Progenitor cell of endocrine pancreas (in vitro differentiated cells): ENCODE measurements around the gene CLTRN. TPM values are rescaled to one million over a fixed set of nuclear protein-coding genes. Genes with fewer than 3 reads are reported as not detected.
A peak's percentile ranks its signal among the peaks of the same experiment; 100 is the strongest.

ENCODE experiments used
- DNase-seq: peaks from one replicate; pipeline ENCODE4 v3.0.0; 2021; ENCODE audit warnings: low spot score; ENCODE audit not compliant: unreplicated experiment
- H3K27ac Mint-ChIP-seq: 2 replicates; pipeline ENCODE4 v1.8.0; 2021; ENCODE audit warnings: mild to moderate bottlenecking, moderate library complexity, mixed read lengths
- H3K27me3 Mint-ChIP-seq: 2 replicates; pipeline ENCODE4 v1.8.0; 2021; ENCODE audit warnings: mixed read lengths
- H3K36me3 Mint-ChIP-seq: 2 replicates; pipeline ENCODE4 v1.8.0; 2022; ENCODE audit warnings: mixed read lengths; ENCODE audit not compliant: insufficient read depth
- H3K4me1 Mint-ChIP-seq: 2 replicates; pipeline ENCODE4 v1.8.0; 2021; ENCODE audit warnings: low read depth, mixed read lengths
- H3K4me3 Mint-ChIP-seq: 2 replicates; pipeline ENCODE4 v1.8.0; 2021; ENCODE audit warnings: low read depth, mild to moderate bottlenecking, moderate library complexity, mixed read lengths
- H3K9me3 Mint-ChIP-seq: 2 replicates; pipeline ENCODE4 v1.8.0; 2021; ENCODE audit warnings: low read depth, mixed read lengths
- CTCF ChIP-seq: fragments of 200-600 bp; sonication (generic); IDR thresholded peaks from one replicate; pipeline ENCODE4 v1.5.0; 2021; ENCODE audit warnings: antibody characterized with exemption, mild to moderate bottlenecking; ENCODE audit not compliant: unreplicated experiment
- total RNA-seq: library from RNA; stranded (reverse); gene quantifications from 2 replicates; pipeline ENCODE4 v1.2.1, GENCODE V29; 2021

The CLTRN gene
- total RNA-seq, 1 donor from 2014 or later, result 2.1 TPM

GRCh38 chrX:15606136-15606535, 58.5 kb downstream of the CLTRN start:
- H3K4me1 Mint-ChIP-seq, result peaks cover 23% of the 10 kb centered on the region
- H3K9me3 Mint-ChIP-seq, result peaks cover 13% of the 10 kb centered on the region
- H3K4me3 Mint-ChIP-seq, result no peak overlapping the region
- no peaks in the 10 kb centered on the region for H3K36me3 Mint-ChIP-seq
- no peak for DNase-seq
- no peaks in the 10 kb centered on the region for H3K27me3 Mint-ChIP-seq
- H3K27ac Mint-ChIP-seq, result peak overlapping the region; percentile 4
- no peak for TF ChIP-seq CTCF

DNA sequence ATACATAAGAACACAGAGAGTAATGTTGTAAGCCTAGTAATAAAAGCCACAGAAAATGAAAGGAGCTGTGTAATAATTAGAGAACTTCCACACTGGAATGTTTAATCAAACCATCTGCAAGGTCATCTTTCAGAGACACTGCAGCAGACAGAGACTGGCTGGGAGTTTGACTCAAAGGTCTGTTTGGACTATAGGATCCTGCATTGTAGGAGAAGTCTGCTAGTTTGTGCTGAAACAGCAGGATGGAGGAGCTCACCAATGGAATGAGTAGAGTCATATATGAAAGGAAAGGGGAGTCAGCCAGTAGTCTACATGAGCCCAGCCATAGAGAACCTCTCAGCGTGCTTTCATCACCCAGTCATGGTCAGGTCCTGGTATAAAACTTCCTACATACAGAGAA, 59.4 kb downstream of the CLTRN start:
- Mint-ChIP-seq H3K9me3 (peaks cover 13% of the 10 kb centered on the region), H3K4me3 (no peak overlapping the region), H3K27ac (no peak overlapping the region), H3K36me3 (no peaks in the 10 kb centered on the region), H3K27me3 (no peaks in the 10 kb centered on the region), H3K4me1 (peaks cover 26% of the 10 kb centered on the region)
- DNase-seq, result no peak
- TF ChIP-seq CTCF, result no peak

DNA sequence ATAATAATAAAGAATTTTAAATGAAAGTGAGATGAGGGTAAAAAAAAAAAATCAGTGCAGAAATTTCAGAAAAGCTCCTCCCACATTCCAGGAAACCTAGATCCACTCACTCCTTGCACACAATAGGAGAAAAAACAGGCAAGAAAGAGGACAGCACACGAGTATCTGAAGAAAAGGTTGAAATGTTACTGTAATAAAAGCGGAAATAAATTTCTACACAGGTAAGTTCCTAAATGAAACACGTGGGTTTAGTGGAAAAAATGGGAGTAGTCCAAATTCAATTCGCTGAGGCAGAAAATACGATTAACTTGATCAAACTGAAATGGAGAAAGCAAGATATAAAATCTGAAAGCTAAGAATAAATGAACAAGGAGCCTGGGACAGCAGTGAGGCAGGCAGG, 61.8 kb downstream of the CLTRN start:
- H3K27ac Mint-ChIP-seq, result no peak overlapping the region
- no peak for TF ChIP-seq CTCF
- H3K4me1 Mint-ChIP-seq, result peaks cover 26% of the 10 kb centered on the region
- no peaks in the 10 kb centered on the region for H3K27me3 Mint-ChIP-seq
- H3K36me3 Mint-ChIP-seq, result no peaks in the 10 kb centered on the region
- DNase-seq, result no peak
- H3K4me3 Mint-ChIP-seq, result no peak overlapping the region
- H3K9me3 Mint-ChIP-seq, result peaks cover 9% of the 10 kb centered on the region

GRCh38 chrX:15601932-15602331, 62.7 kb downstream of the CLTRN start:
- no peak overlapping the region for H3K4me3 Mint-ChIP-seq
- no peaks in the 10 kb centered on the region for H3K36me3 Mint-ChIP-seq

DNA sequence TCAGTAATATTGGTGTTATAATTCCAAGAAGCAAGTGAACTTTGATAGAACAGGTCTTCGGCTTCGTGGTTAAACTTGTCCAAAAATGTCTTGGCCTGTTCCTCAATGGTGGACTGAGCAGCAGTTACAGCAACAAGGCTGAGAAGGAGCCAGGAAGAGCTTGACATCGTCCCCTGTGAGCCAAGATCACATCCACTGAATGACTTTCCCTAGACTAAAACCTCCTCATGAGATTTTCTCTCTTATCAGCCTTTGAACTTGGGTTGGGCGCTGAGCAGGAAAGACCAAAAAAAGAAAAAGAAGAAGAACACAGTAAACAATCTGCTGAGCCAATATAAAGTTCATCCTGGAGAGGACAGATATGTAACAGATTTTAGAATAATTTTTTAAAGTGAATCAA, 63.9 kb downstream of the CLTRN start, which contains the start of gene ACE2:
ACE2 (minus strand) TSS at position 216 of the 400 bp plus-strand sequence; CDS start at position 167, 49 bp downstream.
- peaks cover 12% of the 10 kb centered on the region for H3K4me1 Mint-ChIP-seq
- no peaks in the 10 kb centered on the region for H3K36me3 Mint-ChIP-seq
- H3K4me3 Mint-ChIP-seq, result no peak within 1 kb of the TSS
- H3K27me3 Mint-ChIP-seq, result no peaks in the 10 kb centered on the region
- peaks cover 9% of the 10 kb centered on the region for H3K9me3 Mint-ChIP-seq
- no peak for DNase-seq
- H3K27ac Mint-ChIP-seq, result no peak within 1 kb of the TSS
- TF ChIP-seq CTCF, result no peak

More at GRCh38 chrX:15601932-15602331, 62.7 kb downstream of the CLTRN start:
- peaks cover 21% of the 10 kb centered on the region for H3K4me1 Mint-ChIP-seq
- DNase-seq, result no peak
- no peak for TF ChIP-seq CTCF
- peaks cover 9% of the 10 kb centered on the region for H3K9me3 Mint-ChIP-seq
- no peaks in the 10 kb centered on the region for H3K27me3 Mint-ChIP-seq
- H3K27ac Mint-ChIP-seq, result no peak overlapping the region
